Vagina (tissue), 2 donors: ENCODE results near the gene P2RX7. TPM values are rescaled to one million over a fixed set of nuclear protein-coding genes. Genes with fewer than 3 reads are reported as not detected.

Experiments used
- DNase-seq, 2 donors: peaks; one replicate each; pipeline ENCODE4 v3.0.0-alpha.2; 2017; ENCODE audit errors: extremely low spot score in 2 of 2
- H3K27ac ChIP-seq: fragments of 200-600 bp; sonication (generic); one replicate; pipeline ENCODE4 v1.5.1; 2019
- H3K27me3 ChIP-seq: fragments of 200-600 bp; sonication (generic); one replicate; pipeline ENCODE4 v1.5.1; 2019
- H3K36me3 ChIP-seq, 2 donors: fragments of 200-600 bp; sonication (generic); one replicate each; pipeline ENCODE4 v1.5.1; 2017 to 2019
- H3K4me1 ChIP-seq: fragments of 200-600 bp; sonication (generic); one replicate; pipeline ENCODE4 v1.5.1; 2019
- H3K4me3 ChIP-seq, 2 donors: fragments of 200-600 bp; sonication (generic); 1 replicate in 1 of 2; 2 replicates in 1 of 2; pipeline ENCODE4 v1.5.1; 2016 to 2019
- H3K9me3 ChIP-seq: fragments of 200-600 bp; sonication (generic); one replicate; pipeline ENCODE4 v1.5.1; 2019
- CTCF ChIP-seq, 3 experiments: fragments of 450-650 bp in 2 of 3; fragments of 200-600 bp in 1 of 3; sonication (generic) in 1 of 3; IDR thresholded peaks; one replicate each; pipeline ENCODE4 v1.5.1; 2017 to 2019; ENCODE audit warnings: antibody characterized with exemption in 3 of 3, mild to moderate bottlenecking in 2 of 3, moderate library complexity in 2 of 3
- POLR2A ChIP-seq, 2 donors: fragments of 450-650 bp; IDR thresholded peaks; one replicate each; pipeline ENCODE4 v1.6.1; 2017; ENCODE audit warnings: antibody characterized with exemption in 2 of 2, mild to moderate bottlenecking in 2 of 2, moderate library complexity in 2 of 2
- POLR2AphosphoS5 ChIP-seq, 2 donors: sonication (generic); formaldehyde crosslinking; IDR thresholded peaks; one replicate each; pipeline ENCODE4 v1.9.0; 2017; ENCODE audit warnings: antibody characterized with exemption in 2 of 2, mild to moderate bottlenecking in 2 of 2, low read depth in 1 of 2; ENCODE audit not compliant: insufficient read depth in 1 of 2
- intact Hi-C: fragments of 100-400 bp; cut with DNase I; formaldehyde crosslinking; loops from one replicate; pipeline ENCODE4 v1.15.1; 2023
- total RNA-seq: library from RNA; depleted of rRNA; stranded (reverse); fragments of >200 nt; gene quantifications from one replicate; pipeline ENCODE4 v1.2.3, GENCODE V29; 2016

Gene P2RX7
- 8.6 TPM for total RNA-seq

GRCh38 chr12:121132601-121133481, at the start of gene P2RX7:
Gene P2RX7 (plus strand): TSS chr12:121132876. CDS start chr12:121132971, 95 bp downstream.
- TF ChIP-seq POLR2A (IDR thresholded peaks at IDR 0.05), result peak in 1 of 2 donors; percentile 36
- no peak for TF ChIP-seq CTCF (IDR thresholded peaks at IDR 0.05)
- TF ChIP-seq POLR2AphosphoS5 (IDR thresholded peaks at IDR 0.05; ENCODE audit: insufficient read depth in 1 of 2, low read depth in 1 of 2), result peak; percentile 51 to 85
- no peaks in the 10 kb centered on the region for H3K27me3 ChIP-seq
- peak within 1 kb of the TSS; percentile 53 to 63 for H3K4me3 ChIP-seq
- no peaks in the 10 kb centered on the region for H3K36me3 ChIP-seq
- peak within 1 kb of the TSS; percentile 86 for H3K27ac ChIP-seq
- intact Hi-C loops, result no loop called here
- no peaks in the 10 kb centered on the region for H3K9me3 ChIP-seq
- peaks cover 50% of the 10 kb centered on the region for H3K4me1 ChIP-seq
- DNase-seq, result peak in 1 of 2 donors; percentile 91

GRCh38 chr12:121084229-121084628, 48.4 kb upstream of the P2RX7 start:
- intact Hi-C loops, result no loop called here
- DNase-seq, result no peak
- no peak overlapping the region for H3K27ac ChIP-seq
- H3K4me1 ChIP-seq, result no peaks in the 10 kb centered on the region
- no peak overlapping the region for H3K4me3 ChIP-seq
- no peaks in the 10 kb centered on the region for H3K9me3 ChIP-seq
- no peaks in the 10 kb centered on the region for H3K27me3 ChIP-seq
- TF ChIP-seq CTCF (IDR thresholded peaks at IDR 0.05) (no peak), POLR2AphosphoS5 (IDR thresholded peaks at IDR 0.05; ENCODE audit: insufficient read depth in 1 of 2, low read depth in 1 of 2) (no peak), POLR2A (IDR thresholded peaks at IDR 0.05) (no peak)
- H3K36me3 ChIP-seq, result no peaks in the 10 kb centered on the region

GRCh38 chr12:121085069-121085468, 47.6 kb upstream of the P2RX7 start:
- no peak for DNase-seq

GRCh38 chr12:121085506-121086353, 46.9 kb upstream of the P2RX7 start:
- intact Hi-C loops, result no loop called here
- no peak overlapping the region for H3K4me3 ChIP-seq
- H3K27ac ChIP-seq, result no peak overlapping the region
- no peaks in the 10 kb centered on the region for H3K9me3 ChIP-seq
- H3K4me1 ChIP-seq, result no peaks in the 10 kb centered on the region
- no peaks in the 10 kb centered on the region for H3K27me3 ChIP-seq
- DNase-seq, result no peak
- TF ChIP-seq POLR2AphosphoS5 (IDR thresholded peaks at IDR 0.05; ENCODE audit: insufficient read depth in 1 of 2, low read depth in 1 of 2) (no peak), CTCF (IDR thresholded peaks at IDR 0.05) (no peak), POLR2A (IDR thresholded peaks at IDR 0.05) (no peak)
- H3K36me3 ChIP-seq, result no peaks in the 10 kb centered on the region

More at GRCh38 chr12:121085069-121085468, 47.6 kb upstream of the P2RX7 start:
- TF ChIP-seq POLR2A (IDR thresholded peaks at IDR 0.05) (no peak), POLR2AphosphoS5 (IDR thresholded peaks at IDR 0.05; ENCODE audit: insufficient read depth in 1 of 2, low read depth in 1 of 2) (no peak), CTCF (IDR thresholded peaks at IDR 0.05) (no peak)
- intact Hi-C loops, result no loop called here
- no peaks in the 10 kb centered on the region for H3K36me3 ChIP-seq
- H3K27me3 ChIP-seq, result no peaks in the 10 kb centered on the region
- no peaks in the 10 kb centered on the region for H3K9me3 ChIP-seq
- no peak overlapping the region for H3K27ac ChIP-seq
- H3K4me3 ChIP-seq, result no peak overlapping the region
- H3K4me1 ChIP-seq, result no peaks in the 10 kb centered on the region
